Kasumi-1 (cell line): ENCODE results near the gene ALDOB.
A peak's percentile ranks its signal among the peaks of the same experiment; 100 is the strongest.
"Not testable (repeated sequence)": the region's sequence is repeated elsewhere in the genome, so short reads cannot be mapped to it uniquely, and the experiment has no call there.

ENCODE experiments used
- DNase-seq, 2 experiments: peaks; one replicate each; lab custom pipeline; 2025; lab: John Stamatoyannopoulos, UW

The ALDOB gene

GRCh38 chr9:101421653-101422065, 13.9 kb downstream of the ALDOB start:
- no peak for DNase-seq

GRCh38 chr9:101419863-101420262, 15.7 kb downstream of the ALDOB start:
- no peak for DNase-seq

GRCh38 chr9:101418518-101419430, 16.8 kb downstream of the ALDOB start:
- DNase-seq = no peak

DNA sequence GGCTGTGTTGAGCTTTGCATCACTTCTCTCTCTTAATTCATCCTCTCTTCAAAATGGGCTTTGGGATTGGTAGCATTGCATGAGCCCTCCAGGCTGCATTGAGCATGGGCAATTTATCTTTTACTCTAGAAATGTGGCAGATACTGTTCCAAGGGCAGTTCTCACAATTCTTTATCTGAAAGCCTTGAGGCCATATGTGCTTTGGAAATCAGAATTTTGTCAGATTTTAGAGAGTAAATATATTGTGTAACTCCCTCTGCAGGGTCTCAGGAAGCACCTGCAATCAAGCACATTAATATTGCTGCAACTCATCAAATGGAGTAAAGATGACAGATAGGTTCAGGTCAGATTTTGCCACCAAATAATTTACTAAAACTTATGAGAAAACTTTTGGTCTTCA, 17.6 kb downstream of the ALDOB start:
- no peak for DNase-seq

DNA sequence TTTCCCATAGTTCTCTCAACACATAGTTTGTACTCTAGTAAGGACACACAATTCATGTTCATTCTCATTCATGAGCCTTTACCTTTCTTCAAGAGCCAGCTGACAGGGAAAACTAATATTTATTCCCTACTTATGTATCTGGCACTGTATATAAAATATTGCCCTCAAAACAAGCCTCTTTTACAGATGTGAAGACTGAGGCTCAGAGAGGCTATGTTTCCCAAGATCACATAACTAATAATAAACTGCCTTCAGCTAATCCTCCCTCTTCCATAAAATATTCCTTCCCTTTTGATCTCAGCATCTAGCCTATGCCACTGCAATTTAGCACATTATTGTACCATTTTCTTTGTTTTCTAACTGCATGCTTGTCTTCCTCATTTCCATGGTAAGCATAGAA, 18.2 kb downstream of the ALDOB start:
- no peak for DNase-seq

DNA sequence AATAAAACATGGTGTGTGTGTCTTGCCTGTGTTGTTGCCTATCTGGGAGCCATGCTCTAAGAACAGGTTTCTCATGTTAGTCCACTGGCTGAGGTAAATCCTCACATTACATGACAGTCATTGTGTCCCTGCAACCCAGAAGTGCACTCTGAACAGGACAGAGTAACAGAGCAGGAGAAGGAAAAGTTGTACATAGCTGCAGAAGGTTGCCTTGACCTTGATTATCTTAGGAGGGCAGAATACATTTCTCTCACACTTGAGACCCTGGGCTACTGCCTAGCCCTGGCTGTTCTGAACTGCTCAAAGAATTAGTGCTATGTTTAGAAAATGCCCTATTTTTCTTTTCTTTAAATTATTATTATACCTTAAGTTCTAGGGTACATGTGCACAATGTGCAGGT, 20.0 kb downstream of the ALDOB start:
- DNase-seq = no peak

DNA sequence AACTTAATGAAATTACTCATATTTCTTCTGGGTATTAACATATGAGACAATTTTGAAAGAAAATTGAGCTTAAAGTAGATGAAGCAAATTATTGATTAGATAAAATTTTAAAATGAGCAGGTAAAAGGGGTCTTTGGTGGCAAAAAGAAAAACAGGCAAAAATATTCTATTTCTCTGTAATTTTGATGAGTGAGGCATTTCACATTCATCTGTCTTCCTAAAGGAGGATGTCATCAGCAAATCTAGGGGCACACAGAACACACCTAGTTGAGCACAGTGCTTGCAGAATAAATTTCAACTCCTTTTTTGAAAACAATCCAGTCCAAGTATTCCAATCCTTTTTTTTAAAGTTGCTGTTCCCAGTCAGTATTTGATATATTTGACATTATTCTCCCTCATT, 20.7 kb downstream of the ALDOB start:
- DNase-seq = no peak

GRCh38 chr9:101409079-101409477, 26.5 kb downstream of the ALDOB start:
- no peak for DNase-seq

DNA sequence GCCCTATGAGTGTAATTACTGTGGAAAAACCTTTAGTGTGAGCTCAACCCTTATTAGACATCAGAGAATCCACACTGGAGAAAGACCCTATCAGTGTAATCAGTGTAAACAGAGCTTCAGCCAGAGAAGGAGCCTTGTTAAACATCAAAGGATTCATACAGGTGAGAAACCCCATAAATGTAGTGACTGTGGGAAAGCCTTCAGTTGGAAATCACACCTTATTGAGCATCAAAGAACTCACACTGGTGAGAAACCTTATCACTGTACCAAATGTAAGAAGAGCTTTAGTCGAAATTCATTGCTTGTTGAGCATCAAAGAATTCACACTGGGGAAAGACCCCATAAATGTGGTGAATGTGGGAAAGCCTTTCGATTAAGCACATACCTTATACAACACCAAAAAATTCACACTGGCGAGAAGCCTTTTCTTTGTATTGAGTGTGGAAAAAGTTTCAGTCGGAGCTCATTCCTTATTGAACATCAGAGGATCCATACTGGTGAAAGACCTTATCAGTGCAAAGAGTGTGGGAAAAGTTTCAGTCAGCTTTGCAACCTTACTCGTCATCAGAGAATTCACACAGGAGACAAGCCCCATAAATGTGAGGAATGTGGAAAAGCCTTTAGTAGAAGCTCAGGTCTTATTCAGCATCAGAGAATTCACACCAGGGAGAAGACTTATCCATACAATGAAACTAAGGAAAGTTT, 27.0 kb downstream of the ALDOB start:
- DNase-seq = no peak

GRCh38 chr9:101403516-101404285, 31.9 kb downstream of the ALDOB start:
- DNase-seq = peak in 1 of 2 experiments; percentile 12

DNA sequence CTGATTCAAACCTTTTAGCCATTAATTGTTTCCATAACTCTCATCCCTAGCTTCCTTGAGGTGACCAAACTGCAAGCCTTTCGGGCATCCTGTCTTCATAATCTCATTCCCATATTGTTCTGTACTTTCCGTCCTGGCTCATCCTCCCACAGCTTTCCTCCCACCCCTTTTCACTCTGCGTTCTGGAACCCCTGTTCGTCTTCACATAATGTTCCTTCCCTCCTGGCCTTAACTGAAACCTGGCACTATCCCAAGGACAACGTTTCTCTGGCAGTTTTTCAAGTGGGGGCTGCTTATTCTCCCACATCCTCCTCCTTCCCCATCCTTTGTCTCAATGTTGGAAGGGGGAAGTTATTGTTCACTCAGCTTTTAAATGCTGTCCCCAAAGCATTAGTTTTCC, 35.5 kb downstream of the ALDOB start:
- peak; percentile 13 to 22 for DNase-seq

DNA sequence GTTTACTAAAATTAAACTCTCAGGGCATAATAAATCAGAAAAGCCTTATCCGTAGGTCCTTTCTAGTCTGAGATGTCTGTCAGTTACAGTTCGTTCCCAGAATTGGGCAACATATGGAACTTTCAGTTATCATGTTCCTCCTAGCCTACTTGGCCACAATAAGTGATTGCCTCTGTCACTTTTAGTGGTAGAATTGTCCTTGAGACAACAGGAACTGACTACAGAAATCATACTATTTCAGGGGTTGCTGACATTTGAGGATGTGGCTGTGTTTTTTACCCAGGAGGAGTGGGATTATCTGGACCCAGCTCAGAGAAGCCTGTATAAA, 36.0 kb downstream of the ALDOB start:
- peak in 1 of 2 experiments; percentile 19 for DNase-seq

DNA sequence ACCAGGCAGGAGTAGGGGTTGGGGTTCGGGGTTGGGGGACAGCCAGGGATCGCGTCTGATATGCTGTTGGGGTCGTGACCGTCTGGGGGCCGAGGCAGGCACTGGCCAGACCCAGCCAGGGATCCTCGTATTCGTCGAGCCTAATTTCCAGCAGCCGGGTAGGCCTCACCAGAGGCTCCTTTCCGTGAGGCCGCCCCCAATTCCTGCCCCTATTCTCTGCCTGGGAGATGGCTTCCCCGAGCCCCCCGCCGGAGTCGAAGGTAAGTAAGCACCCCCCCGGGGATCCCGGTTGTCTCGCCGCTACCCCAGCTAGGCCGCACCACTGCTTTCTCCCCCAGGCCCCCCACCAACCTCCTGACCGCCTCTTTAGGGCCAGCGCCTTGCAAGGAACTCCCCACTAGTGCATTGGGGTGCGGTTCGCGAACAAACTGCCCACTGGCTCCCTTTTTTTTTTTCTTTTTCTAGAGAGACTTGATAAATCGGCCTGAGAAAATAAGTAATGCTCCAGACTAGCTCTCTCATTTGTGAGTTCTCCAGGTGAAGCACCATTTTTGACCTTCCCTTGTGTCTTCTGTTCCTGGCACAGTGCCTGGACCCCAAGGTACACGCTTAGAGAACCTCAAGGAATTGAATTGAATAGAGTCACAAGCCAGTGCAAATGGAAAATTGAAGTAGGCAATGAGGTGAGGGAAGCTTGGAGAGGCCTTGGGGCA, 36.5 kb downstream of the ALDOB start:
- no peak for DNase-seq

- peak; percentile 99 for DNase-seq
Measured at GRCh38 chr9:101398068-101398929, 37.3 kb downstream of the ALDOB start, which contains the start of the genes MRPL50 and ZNF189. MRPL50 (minus strand) TSS chr9:101398618; CDS start chr9:101398592, 26 bp downstream. ZNF189 (plus strand) TSS chr9:101398851; CDS start chr9:101399157, 306 bp downstream.

- DNase-seq = peak in 1 of 2 experiments; percentile 20
Measured at GRCh38 chr9:101397746-101398067, 37.9 kb downstream of the ALDOB start.

DNA sequence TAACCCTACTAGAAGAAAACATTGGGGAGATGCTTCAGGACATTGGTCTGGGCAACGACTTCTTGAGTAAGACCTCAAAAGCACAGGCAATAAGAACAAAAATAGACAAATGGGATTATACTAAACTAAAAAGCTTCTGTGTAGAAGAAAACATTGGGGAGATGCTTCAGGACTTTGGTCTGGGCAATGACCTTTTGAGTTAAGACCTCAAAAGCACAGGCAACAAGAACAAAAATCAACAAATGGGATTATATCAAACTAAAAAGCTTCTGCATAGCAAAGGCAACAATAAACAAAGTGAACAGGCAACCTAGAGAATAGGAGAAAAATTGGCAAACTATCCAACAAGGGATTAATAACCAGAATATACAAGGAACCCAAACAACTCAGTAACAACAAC, 40.9 kb downstream of the ALDOB start:
- no peak for DNase-seq

- DNase-seq = no peak
Measured at GRCh38 chr9:101393135-101393534, 42.4 kb downstream of the ALDOB start.

- DNase-seq = peak in 1 of 2 experiments; percentile 41
Measured at GRCh38 chr9:101388507-101388993, 47.0 kb downstream of the ALDOB start.

GRCh38 chr9:101387871-101388506, 47.6 kb downstream of the ALDOB start:
- peak; percentile 45 to 71 for DNase-seq

DNA sequence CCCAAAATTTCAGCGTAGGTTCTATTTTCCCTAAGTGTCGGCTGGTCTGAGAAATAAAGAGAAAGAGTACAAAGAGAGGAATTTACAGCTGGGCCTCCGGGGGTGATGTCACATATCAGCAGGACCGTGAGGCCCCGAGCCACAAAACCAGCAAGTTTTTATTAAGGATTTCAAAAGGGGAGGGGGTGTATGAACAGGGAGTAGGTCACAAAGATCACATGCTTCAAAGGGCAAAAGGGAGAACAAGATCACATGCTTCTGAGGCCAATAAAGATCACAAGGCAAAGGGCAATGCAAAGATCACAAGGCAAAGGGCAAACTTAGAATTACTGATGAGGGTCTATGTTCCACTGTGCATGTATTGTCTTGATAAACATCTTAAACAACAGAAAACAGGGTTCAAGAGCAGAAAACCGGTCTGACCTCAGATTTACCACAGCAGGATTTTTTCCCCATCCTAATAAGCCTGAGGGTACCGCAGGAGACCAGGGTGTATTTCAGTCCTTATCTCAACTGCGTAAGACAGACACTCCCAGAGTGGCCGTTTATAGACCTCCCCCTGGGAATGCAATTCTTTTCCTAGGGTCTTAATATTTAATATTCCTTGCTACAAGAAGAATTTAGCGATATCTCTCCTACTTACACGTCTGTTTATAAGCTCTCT, 50.6 kb downstream of the ALDOB start, which contains the start of gene BAAT:
TSS of gene BAAT (minus strand) at position 134 of the 664 bp plus-strand sequence. CDS start 13,602 bp downstream, outside the sequence.
- DNase-seq = not testable (repeated sequence)
